SW 1271 (cell line): Measurements from ENCODE around the gene PSMG1.
"Not testable (repeated sequence)": the region's sequence is repeated elsewhere in the genome, so short reads cannot be mapped to it uniquely, and the experiment has no call there.

Experiments used
- DNase-seq, 2 experiments: peaks; one replicate each; lab custom pipeline; 2025; lab: John Stamatoyannopoulos, UW

The PSMG1 gene, protein sequence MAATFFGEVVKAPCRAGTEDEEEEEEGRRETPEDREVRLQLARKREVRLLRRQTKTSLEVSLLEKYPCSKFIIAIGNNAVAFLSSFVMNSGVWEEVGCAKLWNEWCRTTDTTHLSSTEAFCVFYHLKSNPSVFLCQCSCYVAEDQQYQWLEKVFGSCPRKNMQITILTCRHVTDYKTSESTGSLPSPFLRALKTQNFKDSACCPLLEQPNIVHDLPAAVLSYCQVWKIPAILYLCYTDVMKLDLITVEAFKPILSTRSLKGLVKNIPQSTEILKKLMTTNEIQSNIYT

DNA sequence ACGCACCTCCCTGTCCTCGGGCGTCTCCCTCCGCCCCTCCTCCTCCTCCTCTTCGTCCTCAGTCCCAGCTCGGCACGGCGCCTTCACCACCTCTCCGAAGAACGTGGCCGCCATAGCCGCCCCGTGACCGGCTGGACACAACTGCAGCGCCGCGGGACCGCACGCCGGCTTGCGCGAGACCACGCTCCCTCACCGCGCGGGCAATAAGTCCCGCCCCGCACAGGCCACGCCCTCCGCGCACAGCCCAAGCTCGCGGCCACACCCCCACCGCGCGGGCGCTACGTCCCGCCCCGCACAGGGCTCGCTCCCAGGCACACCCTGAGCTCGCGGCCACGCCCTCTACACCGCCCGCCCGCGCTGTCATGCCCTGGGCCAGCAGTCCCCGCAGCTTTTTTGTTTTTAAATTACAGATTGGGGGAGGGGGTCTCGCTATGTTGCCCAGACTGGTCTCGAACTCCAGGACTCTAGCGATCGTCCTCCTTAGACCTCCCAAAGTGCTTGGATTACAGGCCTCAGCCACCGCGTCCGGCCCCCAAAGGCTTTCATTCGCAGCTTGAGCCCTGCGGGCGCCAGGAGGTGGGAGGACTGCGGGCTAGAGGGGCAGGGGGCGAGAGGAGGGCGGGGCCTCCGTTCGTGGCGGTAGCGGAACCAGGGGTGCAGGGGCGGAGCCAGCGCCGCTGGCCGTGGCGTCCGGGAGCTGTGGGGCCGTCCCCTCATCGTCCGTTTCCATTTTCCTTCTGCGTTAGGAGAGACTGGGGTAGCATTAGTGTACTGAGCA is at the start of gene PSMG1:
TSS of gene PSMG1 (minus strand) at position 180 of the 778 bp plus-strand sequence. CDS start at position 114, 66 bp downstream.
- peak; percentile 67 to 94 for DNase-seq

DNA sequence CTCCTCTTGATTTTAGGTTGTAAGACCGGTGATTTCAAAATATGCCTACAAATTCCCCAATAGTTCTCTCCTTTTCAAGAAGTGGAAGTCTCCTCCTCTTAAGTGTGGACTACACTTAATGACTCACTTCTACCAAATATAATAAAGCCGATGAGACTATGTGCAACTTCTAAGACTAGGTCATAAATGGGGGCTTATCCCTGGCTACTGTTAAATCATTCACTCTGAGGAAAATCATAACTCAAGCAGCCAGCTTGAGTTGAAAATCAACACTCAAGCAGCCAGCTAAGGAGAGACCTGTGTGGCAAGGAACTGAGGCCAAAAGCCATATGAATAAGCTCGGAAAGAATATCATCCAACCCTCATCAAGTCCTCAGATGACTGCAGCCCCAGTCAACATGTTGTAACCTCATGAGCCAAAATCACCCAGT is 49.6 kb upstream of the PSMG1 start:
- DNase-seq = no peak

DNA sequence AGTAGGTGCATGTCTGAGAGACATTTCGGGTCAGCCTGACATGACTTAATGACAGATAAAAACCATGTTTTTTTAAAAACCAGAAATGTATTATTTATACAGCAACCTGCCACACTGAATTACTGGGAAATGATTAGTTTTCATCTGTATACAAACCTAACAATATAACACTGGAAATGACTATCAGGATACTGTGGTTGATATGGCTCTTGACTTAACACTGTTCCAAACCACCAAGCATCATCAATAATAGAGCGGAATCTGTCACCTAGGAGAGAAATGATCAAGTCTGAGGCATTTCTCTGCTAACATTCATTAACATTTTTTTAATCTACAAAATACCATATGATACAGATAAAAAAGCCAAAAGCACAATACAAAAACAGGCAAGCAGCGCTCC is 41.7 kb upstream of the PSMG1 start:
- no peak for DNase-seq

DNA sequence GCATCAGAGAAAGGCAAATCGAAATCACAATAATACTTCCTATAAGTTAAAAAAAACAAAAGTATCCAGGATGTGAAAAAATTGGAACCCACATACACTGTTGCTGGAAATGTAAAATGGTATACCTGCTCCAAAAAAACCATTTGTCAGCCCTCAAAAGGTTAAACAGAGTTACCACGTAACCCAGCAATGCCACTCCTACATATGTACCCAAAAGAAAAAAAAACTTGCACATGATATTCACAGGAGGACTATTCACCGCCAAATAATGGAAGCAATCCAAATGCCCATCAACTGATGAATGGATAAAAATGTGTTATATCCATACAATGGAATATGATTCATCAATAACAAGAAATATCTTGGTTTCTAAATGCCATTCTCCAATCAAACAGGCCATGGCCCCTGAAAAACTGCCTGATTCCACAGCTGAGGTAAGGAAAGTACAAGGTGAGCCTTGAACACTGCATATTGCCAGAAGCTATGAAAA is 38.8 kb upstream of the PSMG1 start:
- DNase-seq = no peak

DNA sequence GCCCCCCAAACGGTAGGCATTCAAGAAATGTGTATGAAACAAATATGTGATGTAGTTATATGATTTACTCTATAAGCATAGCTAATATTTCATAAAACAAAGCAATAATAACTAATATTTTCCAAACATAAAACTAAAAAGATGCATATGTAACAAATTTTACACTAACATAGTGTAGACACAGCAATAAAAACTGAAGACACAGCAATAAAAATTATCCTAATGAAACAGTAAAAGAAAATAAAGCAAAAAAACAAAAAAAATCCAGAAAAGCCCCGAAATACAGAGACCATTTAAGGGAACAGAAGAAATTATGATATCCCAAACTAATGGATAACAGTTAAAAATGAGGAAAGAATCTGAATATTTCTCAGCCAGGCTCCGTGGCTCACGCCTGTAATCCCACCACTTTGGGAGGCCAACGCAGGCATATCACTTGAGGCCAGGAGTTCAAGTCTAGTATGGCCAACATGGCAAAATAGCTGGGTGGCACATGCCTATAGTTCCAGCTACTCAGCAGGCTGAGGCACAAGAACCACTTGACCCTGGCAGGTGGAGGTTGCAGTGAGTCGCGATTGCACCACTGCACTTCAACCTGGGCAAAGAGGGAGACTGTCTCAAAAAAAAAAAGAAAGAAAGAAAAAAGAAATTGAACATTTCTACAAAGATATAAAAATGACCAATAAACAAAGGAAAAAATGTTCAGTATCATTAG is 38.2 kb upstream of the PSMG1 start:
- no peak for DNase-seq

DNA sequence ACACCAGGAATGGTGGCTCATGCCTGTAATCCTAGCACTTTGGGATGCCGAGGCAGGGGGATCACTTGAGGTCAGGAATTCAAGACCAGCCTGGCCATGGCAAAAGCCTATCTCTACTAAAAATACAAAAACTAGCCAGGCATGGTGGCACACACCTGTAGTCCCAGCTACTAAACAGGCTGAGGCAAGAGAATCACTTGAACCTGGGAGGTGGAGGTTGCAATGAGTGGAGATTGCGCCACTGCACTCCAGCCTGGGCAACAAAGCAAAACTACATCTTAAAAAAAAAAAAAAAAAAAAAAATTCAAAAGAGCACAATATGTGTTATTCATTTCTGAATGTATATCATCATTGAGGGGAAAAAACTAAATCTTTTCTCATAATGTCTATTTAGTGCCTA is 37.6 kb upstream of the PSMG1 start:
- not testable (repeated sequence) for DNase-seq

DNA sequence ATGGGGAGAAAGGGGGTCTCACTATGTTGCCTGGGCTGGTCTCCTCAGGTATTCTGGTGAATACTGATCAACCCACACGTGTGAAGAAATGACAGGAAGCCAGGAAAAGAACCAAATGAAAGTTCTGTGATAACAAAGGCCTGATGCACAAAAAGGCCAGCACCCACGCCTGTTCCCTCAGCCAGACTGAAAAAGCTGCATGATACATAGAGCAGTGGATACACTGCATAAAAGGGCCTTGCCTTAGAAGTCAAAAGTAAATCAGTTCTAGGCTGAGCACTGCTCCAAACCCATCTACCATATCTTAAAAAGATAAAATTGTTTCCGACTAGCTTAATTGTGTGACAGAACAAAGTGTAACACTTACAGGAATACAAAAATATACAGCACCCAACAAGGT is 36.9 kb upstream of the PSMG1 start:
- no peak for DNase-seq

DNA sequence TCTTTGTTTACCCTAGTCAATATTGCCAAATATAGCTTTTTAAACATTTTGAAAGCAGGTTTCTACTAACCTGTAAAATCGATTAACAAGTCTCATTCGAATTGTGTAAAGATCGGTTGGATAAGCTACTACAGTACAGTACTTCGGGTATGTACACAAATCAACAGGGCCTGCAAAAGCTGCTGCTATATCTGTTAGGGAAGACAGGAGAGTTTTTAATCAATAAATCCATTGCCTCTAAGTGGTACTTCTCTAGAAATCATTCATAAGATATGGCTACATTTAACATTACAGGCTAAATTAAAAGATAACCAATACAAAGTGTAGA is 34.8 kb upstream of the PSMG1 start:
- no peak for DNase-seq

DNA sequence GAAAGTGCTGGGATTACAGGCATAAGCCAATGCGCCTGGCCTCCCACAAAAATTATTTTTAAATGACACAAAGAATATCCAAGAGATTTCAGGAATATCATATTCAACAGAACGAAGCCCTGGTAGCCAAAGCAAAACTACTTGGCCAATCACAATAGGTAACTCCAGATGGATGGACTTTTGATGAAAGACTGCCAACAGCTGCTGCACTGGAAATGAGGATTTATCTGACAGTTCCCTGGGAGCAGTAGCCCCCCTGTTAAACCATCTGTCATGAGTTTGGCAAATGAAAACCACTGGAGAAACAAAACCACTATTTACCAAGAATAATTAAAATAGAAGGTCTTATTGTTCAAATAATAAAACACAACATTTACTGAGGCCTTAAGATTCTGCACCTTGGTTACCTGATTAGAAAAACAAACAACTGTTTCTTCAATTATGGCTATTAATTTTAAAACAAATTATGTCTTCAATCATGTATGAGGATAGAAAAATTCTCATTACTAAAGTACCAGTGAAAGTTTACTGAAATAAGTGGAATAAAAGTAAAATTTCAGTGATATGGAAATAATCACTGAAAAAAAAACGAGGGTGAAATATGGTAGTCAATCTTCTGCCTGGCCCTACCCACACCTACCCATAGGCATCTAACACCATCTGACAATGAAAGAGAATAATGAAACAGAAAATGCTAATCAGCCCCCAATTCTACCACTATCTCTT is 34.3 kb upstream of the PSMG1 start:
- DNase-seq = no peak

DNA sequence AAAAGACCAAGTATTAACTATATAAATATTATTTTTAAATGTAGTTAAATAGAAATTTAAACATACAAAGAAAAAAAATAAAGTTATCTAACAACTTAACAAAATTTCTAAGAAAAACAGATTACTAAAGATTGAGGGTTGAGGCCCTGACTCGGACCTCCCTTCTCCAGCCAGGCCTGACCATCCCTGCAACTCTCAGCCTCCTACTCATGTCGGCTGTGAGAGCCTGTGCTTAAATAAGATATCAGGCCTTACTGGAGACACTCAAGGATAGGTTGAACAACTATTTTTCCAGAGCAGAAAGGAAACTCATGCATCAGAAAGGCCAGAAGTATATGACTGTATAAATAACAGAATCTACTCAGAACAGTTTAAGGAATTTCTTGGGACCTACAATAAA is 33.0 kb upstream of the PSMG1 start:
- no peak for DNase-seq

DNA sequence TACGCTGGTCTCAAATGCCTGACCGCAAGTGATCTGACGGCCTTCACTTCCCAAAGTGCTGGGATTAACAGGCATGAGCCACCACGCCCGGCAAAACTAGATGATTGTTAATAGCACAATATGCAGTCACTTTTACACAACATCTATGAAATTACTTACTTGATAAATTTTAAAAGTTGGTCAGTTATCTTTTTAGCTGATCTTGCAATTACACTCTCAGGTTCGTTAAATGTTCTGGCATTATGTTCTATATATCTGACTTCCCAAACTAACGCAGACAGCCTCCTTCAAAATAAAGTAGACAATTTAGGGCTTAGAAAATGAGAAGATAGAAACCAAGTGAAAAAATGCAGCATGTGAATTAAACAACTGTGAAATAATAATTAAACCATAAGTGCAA is 31.8 kb upstream of the PSMG1 start:
- no peak for DNase-seq

DNA sequence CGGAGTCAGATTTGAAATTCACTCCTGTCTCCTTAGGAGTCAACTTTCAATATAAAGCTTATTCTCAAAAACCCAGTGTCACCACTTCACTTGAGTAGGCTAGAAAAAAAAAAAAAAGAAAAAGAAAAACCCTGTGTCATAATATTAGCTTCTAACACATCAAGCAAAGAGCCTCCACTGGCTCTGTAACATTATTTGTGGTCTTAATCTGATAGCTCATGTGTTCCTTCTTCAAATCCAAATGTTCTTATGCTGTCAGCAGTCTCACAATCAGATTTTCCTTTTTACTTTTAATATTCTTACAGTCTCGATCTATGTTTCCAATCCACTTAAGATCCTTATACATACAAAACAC is 26.1 kb upstream of the PSMG1 start:
- no peak for DNase-seq

DNA sequence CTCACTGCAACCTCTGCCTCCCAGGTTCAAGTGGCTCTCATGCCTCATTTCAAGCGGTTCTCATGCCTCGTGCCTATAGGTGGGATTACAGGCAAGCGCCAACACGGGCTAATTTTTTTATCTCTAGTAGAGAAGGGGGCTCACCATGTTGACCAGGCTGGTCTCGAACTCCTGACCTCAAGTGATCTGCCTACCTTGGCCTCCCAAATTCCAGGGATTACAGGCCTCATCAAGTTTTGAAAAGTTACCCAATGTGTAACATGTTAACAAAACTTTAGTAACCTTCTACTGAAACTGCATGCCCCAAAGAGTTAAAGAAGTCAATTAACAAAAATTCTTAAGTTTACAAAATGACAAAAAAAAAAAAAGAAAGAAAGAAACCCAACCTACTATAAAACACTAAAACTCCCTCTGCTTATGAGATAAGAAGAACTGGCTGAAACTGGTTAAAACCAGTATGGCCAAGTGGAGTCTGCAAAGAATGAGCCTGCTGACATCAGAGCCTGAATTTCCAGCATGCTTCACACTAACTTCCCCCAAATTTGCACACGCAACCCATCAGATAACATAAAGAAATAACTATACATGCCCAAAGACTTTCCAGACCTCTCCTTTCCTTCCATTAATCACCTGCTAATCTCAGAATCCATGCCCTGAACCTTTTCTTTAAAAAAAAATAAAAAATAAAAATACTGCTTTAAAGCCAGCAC is 25.5 kb upstream of the PSMG1 start:
- DNase-seq = no peak

DNA sequence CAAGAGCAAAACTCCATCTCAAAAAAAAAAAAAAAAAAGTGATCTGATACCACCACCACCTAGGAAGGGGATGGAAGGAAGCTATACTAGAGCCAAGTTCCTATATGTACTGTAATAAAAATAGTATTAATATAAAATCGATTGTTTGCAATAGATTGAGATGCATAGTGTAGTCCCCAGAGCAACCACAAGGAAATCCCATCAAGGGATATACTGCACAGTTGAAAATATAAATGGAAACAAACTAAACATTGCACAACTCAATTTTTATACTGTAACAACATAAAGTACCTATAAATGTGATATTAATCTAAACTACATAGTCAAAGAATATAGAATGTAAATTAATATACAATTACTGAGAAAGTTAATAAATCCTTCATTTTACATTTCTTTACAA is 20.9 kb upstream of the PSMG1 start:
- no peak for DNase-seq

DNA sequence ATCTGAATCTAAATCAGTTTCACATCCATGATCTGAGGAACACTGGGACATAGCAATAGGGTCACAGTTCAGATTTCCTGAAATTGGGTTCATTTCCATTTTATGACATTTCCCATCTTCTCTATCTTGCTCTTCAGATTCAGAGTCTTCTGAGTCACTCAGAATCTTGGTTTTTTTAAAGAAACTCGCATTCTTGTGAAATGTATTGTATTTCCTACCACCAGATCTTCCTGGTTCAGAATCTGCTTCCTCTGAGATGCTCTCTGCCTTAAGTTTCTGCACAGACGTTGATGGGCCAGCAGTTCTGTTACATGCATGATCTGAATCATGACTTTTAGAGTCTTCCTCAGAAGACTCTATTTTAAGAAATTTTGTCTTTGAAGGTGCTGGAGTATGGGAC is 15.5 kb upstream of the PSMG1 start:
- DNase-seq = no peak

DNA sequence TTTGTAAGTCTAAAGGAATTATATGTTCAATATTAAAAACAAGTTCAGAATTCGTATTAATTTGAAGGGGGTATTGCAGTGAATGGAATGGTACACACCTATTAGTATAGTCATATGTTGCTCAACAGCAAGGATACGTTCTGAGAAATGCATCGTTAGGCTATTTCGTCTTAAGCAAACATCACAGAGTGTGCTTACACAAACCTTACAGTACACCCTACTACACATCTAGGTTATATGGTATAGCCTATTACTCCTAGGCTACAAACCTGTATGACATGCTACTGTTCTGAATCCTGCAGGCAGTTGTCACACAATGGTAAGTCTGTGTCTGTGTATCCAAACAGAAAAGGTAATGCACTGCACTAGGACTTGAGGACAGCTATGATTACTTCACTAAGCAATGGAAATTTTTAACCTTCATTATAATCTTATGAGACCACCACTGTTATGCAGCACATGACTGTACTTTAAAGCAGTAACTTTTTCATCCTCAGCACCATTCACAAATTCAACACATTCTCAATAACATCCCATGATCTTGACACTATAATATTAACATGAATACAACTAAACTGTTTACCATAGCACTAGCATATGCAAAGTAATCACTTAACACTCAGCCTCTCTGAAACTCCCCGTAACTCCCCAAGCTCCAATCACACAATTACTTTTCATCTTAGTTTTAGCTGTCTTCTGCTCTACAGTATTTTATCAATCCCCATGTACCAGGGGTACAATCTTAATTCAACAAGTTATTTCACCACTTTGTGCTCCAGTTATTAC is 14.4 kb upstream of the PSMG1 start:
- DNase-seq = no peak

DNA sequence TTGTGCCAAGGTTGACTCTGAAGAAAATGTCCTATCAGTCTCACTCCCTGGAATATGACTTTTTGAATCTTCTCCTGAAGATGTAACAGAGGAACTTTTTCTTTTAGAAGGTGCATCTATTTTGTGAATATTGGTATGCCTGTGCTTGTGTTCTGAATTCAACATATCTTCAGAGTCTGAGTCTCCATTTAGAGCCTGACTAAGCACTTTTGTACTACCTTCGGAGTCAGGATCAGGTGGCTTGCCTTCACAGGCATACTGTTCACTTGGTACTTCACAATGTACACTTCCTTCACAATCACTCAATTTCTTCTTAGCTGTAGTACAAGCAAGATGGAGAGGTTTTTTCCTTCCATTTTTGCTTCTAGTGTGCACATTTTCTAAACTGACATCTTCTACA is 13.6 kb upstream of the PSMG1 start:
- DNase-seq = no peak

DNA sequence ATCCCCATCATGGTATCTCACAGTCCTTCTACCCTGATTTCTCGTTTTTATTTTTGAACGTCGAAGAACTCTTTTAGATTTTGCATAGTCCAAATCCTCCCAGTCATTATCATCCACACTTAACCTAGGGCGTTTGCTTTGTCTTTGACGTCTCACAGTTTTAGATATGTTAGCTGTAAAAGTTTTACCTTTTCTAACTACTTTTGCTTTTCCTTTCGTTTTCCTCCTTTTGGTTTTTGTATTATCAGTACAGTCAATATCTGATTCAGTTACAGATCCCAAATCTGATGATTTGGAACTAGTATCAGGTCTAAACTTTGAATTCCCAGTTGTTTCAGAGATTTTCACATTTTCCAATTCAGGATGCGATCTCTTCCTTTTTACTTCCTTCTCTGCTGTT is 13.1 kb upstream of the PSMG1 start:
- DNase-seq = no peak

DNA sequence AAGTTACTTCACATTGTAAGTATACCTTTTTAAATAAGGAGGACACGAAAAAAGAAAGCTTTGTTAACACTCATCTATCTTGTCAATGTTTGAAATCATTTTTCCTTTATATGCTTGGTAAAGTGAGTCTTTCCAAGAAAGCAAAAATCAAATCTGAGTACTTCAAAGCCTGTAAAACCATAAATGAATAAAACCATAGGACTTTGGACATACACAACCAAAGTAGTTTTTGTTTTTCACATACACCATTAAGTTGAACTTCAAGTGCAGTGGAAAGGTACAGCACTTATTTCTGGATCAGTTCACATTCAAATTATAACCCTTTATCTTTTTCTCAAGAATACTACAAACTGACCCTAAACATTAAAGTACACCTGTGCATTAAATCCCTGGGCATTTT is 10.1 kb upstream of the PSMG1 start:
- DNase-seq = no peak

DNA sequence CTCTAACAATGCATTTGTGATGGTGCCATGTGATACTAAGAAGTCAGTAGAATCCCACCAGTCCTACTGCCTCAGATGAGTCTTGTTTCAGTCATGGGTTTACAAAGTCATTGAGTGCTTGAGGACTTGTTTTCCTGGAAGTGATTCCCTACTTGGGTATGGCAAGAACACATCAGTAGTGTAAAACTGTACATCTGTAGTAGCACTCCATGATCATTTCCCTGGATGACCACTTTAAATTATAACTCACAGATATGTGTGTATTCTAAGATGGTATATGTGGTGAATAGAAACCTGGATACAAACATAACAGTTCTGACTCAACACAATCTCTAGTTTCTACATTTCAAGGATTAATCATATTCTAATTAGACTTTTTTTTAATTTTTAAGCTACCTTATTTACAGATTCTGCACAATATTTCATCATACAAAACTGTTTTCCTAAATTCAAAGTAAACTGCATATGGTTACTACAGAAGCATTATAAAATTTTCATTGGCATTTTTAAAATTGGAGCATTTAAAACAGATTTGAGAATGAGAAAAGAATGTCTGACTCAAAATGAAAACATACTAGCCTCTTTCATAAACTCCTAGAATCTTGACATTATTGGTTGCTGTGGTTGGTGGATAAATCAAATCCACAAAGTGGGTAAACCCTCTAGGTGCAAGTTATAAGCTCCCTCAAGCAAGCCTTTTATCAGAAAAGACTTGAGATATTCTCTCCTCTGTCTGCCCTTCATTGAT is 6.8 kb upstream of the PSMG1 start:
- no peak for DNase-seq
